Right cardiac atrium (tissue), 5 donors: ENCODE measurements around the gene RASGEF1C. TPM values are rescaled to one million over a fixed set of nuclear protein-coding genes. Genes with fewer than 3 reads are reported as not detected.

ENCODE experiments used
- ATAC-seq, 2 donors: fragments of 200-7000 bp; cut with Tn5 transposase; one replicate each; pipeline versions ENCODE4 v1.8.0 to v1.9.1; 2020; ENCODE audit warnings: moderate library complexity in 2 of 2, mild to moderate bottlenecking in 1 of 2
- DNase-seq, 3 donors: peaks; one replicate each; pipeline ENCODE4 v3.0.0-alpha.2; 2020
- H3K27ac ChIP-seq: one replicate; pipeline ENCODE4 v1.5.1; 2013; ENCODE audit warnings: mild to moderate bottlenecking, low read length, control low read depth, moderate library complexity
- H3K27me3 ChIP-seq: one replicate; pipeline ENCODE4 v1.6.1; 2013; ENCODE audit not compliant: control insufficient read depth, insufficient read depth
- H3K4me1 ChIP-seq: one replicate; pipeline ENCODE4 v1.6.1; 2013; ENCODE audit warnings: low read length; ENCODE audit not compliant: control insufficient read depth, insufficient read depth
- H3K4me3 ChIP-seq: one replicate; pipeline ENCODE4 v1.5.1; 2013; ENCODE audit warnings: low read length, control low read depth
- H3K9me3 ChIP-seq: one replicate; pipeline ENCODE4 v1.6.1; 2013; ENCODE audit warnings: low read length; ENCODE audit not compliant: control insufficient read depth
- WGBS: extraction: QIAGEN DNeasy Blood & Tissue Kit; methylation state at CpG from one replicate; pipeline ENCODE4 v1.1.7; 2013; 5-methylcytosine and 5-hydroxymethylcytosine counted together
- intact Hi-C, 4 donors: fragments of 100-400 bp; cut with DNase I; formaldehyde crosslinking; loops; one replicate each; pipeline versions ENCODE4 v1.11.0 to v1.14.0; 2022 to 2023
- polyA plus RNA-seq: library from polyadenylated mRNA; stranded (reverse); fragments of 200-250 nt; gene quantifications from one replicate; pipeline ENCODE4 v1.2.3, GENCODE V29; 2013
- total RNA-seq, 4 donors: library from RNA; stranded (reverse); fragmentation: NEBNext Ultra II Directional; extraction: Animal tissue kit (Norgen Biotek cat#: 25700); gene quantifications; one replicate each; pipeline ENCODE4 v1.2.1, GENCODE V29; 2021
- donor health status: healthy with polysubstance abuse.
- donor health status: DM: no; HTN: yes; CAD: no.
- donor health status: DM: no; HTN: no; CAD: no.
- donor health status: DM: no; HTN: yes; CAD: no; lungs with severe emphysema.
- donor health status: DM: yes; HTN: yes; CAD: no.

Gene RASGEF1C
- total and polyA plus RNA-seq, 5 donors, result 0.39 to 0.82 (median 0.54) TPM

- 95% methylated on average over 5 of the region's 5 CpGs for WGBS
- H3K27me3 ChIP-seq, result no peaks in the 10 kb centered on the region
- H3K27ac ChIP-seq, result no peak overlapping the region
- ATAC-seq (no peak), DNase-seq (peak in 1 of 3 donors; percentile 29)
- H3K9me3 ChIP-seq, result peaks cover 2% of the 10 kb centered on the region
- no peak overlapping the region for H3K4me3 ChIP-seq
- intact Hi-C loops, result no loop called here
- H3K4me1 ChIP-seq, result no peaks in the 10 kb centered on the region
Measured at GRCh38 chr5:180154821-180155364, 54.1 kb downstream of the RASGEF1C start.

- no peaks in the 10 kb centered on the region for H3K4me1 ChIP-seq
- H3K4me3 ChIP-seq, result no peak overlapping the region
- H3K27me3 ChIP-seq, result no peaks in the 10 kb centered on the region
- peaks cover 2% of the 10 kb centered on the region for H3K9me3 ChIP-seq
- DNase-seq (no peak), ATAC-seq (no peak)
- 84% methylated on average over 6 of the region's 6 CpGs for WGBS
- intact Hi-C loops, result no loop called here
- no peak overlapping the region for H3K27ac ChIP-seq
Measured at GRCh38 chr5:180153991-180154390, 55.0 kb downstream of the RASGEF1C start.

DNA sequence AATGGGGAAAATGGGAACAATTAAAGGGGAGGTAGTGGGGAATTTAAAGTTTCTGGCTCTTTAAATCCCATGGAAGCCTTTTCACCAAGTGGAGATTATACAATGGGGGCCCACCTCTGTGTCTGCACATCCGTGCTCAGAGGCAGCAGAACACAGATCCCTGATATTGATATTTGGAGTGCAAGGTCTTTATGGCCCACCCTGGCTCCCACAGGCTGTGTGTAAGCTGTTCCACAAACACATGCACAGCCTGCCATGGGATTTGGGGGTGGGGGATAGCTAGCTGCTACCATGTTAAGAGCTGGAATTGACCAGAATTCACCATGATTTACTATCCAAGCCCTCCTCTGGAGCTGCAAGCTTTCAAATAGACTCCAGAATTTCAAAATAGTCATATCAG is 55.9 kb downstream of the RASGEF1C start:
- DNase-seq (no peak), ATAC-seq (no peak)
- intact Hi-C loops, result no loop called here

DNA sequence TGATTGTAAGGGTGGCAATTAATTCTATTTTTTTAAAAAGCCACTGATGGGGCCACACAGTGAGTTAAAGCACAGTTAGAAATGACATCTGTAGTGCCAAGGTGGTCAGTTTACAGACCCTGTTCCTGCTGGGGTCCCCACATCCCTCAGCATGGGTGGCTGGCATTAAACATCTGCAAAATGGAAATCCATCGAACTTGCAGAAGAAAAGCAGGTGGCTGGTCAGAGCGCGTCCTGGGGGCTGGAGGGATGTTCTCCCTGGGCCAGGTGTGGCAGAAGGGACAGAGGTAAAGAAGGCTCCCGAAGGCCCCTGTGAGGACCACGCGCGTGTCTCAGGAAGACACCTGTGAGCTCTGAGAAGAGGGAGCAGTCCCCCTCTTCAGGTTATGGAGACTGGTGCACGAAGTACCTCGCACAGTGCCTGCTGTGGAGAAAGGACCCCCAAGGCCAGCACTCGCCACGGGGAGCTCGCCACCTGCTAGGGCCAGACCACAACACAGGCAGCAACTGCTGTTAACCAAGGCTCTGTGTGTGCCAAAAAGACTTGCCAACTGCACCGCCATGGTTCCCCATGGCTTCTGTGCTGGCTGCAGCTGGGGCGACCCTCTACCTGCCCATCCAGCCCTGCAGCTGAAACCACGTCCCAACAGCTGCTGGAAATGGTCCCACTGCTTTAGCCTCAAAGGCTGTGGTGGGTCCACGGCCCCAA is 65.2 kb downstream of the RASGEF1C start:
- ATAC-seq (peak in 1 of 2 donors; percentile 25), DNase-seq (no peak)
- peaks cover 2% of the 10 kb centered on the region for H3K9me3 ChIP-seq
- H3K4me3 ChIP-seq, result no peak overlapping the region
- intact Hi-C loops, result no loop called here
- H3K27ac ChIP-seq, result no peak overlapping the region
- H3K27me3 ChIP-seq, result no peaks in the 10 kb centered on the region
- 82% methylated on average over 16 of the region's 16 CpGs for WGBS
- H3K4me1 ChIP-seq, result no peaks in the 10 kb centered on the region

More for the DNA sequence above, 55.9 kb downstream of the RASGEF1C start:
- H3K27ac ChIP-seq, result no peak overlapping the region
- H3K9me3 ChIP-seq, result peaks cover 2% of the 10 kb centered on the region
- no peaks in the 10 kb centered on the region for H3K4me1 ChIP-seq
- no peaks in the 10 kb centered on the region for H3K27me3 ChIP-seq
- 0% methylated on average over 1 of the region's 1 CpG for WGBS
- H3K4me3 ChIP-seq, result no peak overlapping the region

DNA sequence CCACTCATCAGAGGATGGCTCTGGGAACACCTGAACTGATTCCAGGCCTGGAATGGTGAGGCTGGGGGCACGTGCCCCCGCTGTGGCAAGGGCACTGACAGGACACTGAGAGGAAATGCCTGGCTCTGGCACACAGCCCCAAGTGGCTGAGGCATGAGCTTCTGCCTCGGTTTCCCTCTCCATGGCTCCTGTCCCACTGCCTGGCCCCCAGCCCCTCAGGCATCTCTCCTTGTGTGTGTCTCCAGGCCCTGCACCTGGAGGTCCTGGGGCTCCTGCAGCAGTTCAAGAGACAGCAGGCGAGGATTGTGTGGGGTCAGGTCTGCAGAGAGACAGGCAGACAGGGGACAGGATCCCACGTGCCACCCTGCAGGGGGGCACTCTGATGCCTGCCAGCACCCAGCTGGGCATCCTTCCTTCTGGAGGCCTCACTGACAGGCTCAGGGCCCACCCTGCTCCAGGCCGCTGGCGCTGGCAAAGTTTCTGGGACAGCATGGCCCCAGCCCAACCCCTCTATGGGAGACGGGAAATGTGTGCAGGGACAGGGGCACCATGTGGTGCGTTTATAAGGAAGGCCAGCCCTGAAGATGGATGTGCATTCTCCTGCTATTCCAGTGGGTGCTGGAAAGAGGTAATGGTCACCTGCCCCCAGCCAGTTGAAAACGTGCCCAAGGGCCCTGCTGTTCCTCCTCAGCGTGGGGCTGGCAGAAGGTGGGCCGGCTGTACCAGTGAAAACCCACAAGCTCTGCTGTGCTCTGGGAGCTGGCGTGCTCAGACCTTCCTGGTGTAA is 66.0 kb downstream of the RASGEF1C start:
- ATAC-seq (peak in 1 of 2 donors; percentile 27), DNase-seq (no peak)
- H3K27ac ChIP-seq, result no peak overlapping the region
- H3K27me3 ChIP-seq, result no peaks in the 10 kb centered on the region
- 73% methylated on average over 13 of the region's 13 CpGs for WGBS
- H3K4me1 ChIP-seq, result no peaks in the 10 kb centered on the region
- no peak overlapping the region for H3K4me3 ChIP-seq
- H3K9me3 ChIP-seq, result peaks cover 2% of the 10 kb centered on the region
- intact Hi-C loops, result no loop called here

GRCh38 chr5:180142021-180142765 is 66.8 kb downstream of the RASGEF1C start:
- 73% methylated on average over 23 of the region's 23 CpGs for WGBS
- ATAC-seq (no peak), DNase-seq (no peak)
- H3K4me1 ChIP-seq, result no peaks in the 10 kb centered on the region
- intact Hi-C loops, result no loop called here
- H3K27ac ChIP-seq, result no peak overlapping the region
- H3K4me3 ChIP-seq, result no peak overlapping the region
- peaks cover 2% of the 10 kb centered on the region for H3K9me3 ChIP-seq
- H3K27me3 ChIP-seq, result no peaks in the 10 kb centered on the region

GRCh38 chr5:180141068-180141660 is 67.8 kb downstream of the RASGEF1C start:
- Histone ChIP-seq H3K4me3 (no peak overlapping the region), H3K9me3 (peaks cover 1% of the 10 kb centered on the region), H3K27me3 (no peaks in the 10 kb centered on the region), H3K4me1 (no peaks in the 10 kb centered on the region), H3K27ac (no peak overlapping the region)
- ATAC-seq, result no peak
- DNase-seq, result no peak
- intact Hi-C loops, result no loop called here
- 57% methylated on average over 14 of the region's 14 CpGs for WGBS

DNA sequence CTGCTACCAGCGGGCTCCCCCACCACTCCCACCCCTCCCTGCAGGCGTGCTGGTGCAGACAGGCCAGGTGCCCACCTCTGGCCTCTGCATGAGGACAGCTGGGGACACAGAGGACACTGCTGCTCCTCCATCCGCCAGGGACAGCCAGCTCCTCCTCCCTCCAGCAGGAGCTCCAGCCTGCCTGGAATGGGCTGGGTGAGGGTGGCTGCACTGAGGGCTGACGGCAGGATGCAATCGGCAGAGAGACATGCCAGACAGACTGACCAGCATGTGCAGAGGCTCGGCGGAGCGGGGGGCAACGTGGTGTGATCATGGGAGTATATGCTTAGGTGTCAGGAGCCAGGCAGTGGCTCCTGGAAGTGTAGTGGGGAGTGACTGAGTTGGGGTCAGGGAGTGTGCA is 68.4 kb downstream of the RASGEF1C start:
- DNase-seq (no peak), ATAC-seq (no peak)
- H3K27ac ChIP-seq, result no peak overlapping the region
- H3K4me3 ChIP-seq, result no peak overlapping the region
- no peaks in the 10 kb centered on the region for H3K27me3 ChIP-seq
- intact Hi-C loops, result no loop called here
- H3K4me1 ChIP-seq, result no peaks in the 10 kb centered on the region
- H3K9me3 ChIP-seq, result no peaks in the 10 kb centered on the region
- 52% methylated on average over 9 of the region's 9 CpGs for WGBS

- Histone ChIP-seq H3K27me3 (no peaks in the 10 kb centered on the region), H3K4me1 (no peaks in the 10 kb centered on the region), H3K27ac (no peak overlapping the region), H3K4me3 (no peak overlapping the region), H3K9me3 (no peaks in the 10 kb centered on the region)
- ATAC-seq (no peak), DNase-seq (no peak)
- 66% methylated on average over 10 of the region's 10 CpGs for WGBS
- intact Hi-C loops, result no loop called here
Measured at GRCh38 chr5:180140079-180140554, 68.9 kb downstream of the RASGEF1C start.

DNA sequence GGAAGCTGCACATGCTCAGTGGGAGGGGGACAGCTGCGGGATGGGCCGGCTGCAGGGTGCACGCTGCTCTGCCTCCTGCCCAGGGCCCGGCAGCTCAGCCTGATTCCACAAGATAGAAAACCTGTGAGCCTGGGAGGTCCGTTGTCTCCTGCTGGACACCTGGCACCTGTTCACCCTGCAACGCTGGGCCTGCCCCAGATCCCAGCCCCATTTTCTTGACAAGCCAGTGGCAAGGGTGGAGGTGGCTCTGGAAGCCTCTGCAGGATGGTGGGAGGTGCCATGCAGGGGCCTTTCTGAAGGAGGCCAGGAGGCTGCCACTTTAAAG is 69.3 kb downstream of the RASGEF1C start:
- intact Hi-C loops, result no loop called here
- DNase-seq (no peak), ATAC-seq (no peak)
- no peak overlapping the region for H3K27ac ChIP-seq
- no peak overlapping the region for H3K4me3 ChIP-seq
- WGBS, result 79% methylated on average over 6 of the region's 6 CpGs
- no peaks in the 10 kb centered on the region for H3K4me1 ChIP-seq
- no peaks in the 10 kb centered on the region for H3K27me3 ChIP-seq
- H3K9me3 ChIP-seq, result no peaks in the 10 kb centered on the region
